HG03066 (cell line): Measurements from ENCODE around the gene NT5M.

ENCODE experiments used
- ATAC-seq: cut with Tn5 transposase; IDR thresholded peaks from one replicate; pipeline ENCODE4 v1.9.1; 2021; ENCODE audit warnings: low read depth; ENCODE audit not compliant: unreplicated experiment

The NT5M gene

GRCh38 chr17:17352836-17353624 lies 49.9 kb downstream of the NT5M start:
- no peak for ATAC-seq

DNA sequence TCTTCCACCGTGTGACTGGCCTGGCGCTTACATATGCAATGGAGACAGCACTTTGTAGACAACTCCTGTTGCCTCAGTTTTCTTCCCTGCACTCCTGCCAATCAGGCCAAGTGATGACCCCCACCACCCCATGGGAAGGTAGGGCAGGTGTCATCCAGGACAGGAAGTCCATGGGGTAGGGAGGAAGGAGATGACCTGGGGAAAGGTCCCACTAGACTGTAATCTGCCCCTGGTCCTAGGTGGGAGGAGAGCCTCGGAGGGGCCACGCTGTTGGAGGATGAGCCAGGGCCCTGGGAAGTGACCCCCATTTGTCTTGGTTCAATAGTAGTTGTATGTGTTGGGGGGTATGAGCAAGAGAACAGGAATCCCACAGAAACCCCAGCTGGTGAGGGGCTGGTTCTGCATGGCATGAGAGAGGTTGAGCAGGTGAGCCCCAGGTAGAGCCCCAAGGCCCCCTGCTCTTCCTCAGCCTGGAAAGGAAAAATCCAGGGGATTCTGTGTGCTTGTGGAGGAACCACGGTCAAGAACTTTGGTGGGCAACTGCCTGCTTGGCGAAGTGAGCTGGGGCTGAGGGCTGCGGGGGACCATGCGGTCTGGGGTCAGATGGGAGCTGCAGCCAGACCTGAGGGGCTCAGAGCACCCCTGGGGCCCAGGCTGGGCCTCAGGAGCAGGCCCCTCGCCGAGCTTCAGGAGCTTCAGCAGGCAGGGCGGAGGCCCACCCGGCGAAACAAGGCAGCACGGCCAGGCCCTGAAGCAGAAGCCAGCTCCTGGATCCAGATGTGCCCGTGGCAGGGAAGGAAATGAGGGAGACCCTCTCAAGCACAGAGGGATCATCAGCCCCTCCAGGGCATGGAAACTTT lies 50.7 kb downstream of the NT5M start:
- ATAC-seq, result no peak

DNA sequence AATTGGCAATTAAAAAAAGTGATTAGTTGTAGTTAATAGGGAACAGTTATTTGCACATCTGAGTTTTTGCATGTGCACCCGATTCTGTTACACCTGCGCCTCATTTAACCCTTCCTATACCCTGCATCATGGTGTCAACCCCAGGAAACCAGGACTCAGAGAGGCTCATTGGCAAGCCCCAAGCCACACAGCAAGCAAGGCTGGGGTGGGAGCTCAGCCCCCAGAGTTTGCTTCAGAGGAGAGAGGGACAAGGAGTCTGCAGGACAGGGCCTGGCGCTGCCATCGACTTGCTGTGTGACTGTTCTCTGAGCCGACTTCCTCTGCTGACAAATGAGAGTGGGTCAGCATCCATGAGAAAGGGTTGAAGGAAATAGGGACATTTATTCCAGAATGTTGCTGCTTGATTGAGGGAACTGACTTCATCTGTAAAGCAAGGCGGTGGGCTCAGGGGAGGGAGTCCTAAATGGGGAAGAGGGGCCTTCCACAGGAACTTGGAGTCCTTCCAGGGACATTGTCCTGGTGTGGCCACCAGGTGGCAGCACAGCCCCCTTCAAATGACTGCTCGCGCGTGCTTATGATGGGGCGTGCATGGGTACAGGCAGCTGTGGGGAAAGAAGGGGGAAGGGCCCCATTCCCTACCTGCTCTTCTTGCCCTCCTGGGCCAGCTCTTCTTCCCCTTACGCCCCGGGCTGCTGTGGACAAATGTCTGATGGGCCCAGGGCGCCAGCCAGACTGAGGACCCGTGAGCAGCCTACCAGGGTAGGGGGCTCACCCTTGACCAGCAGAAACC lies 51.6 kb downstream of the NT5M start:
- ATAC-seq, result no peak

GRCh38 chr17:17355426-17355825 lies 52.3 kb downstream of the NT5M start:
- no peak for ATAC-seq

- ATAC-seq, result no peak
Measured at GRCh38 chr17:17356149-17356930, 53.2 kb downstream of the NT5M start.

- no peak for ATAC-seq
Measured at GRCh38 chr17:17356931-17357270, 53.7 kb downstream of the NT5M start.

DNA sequence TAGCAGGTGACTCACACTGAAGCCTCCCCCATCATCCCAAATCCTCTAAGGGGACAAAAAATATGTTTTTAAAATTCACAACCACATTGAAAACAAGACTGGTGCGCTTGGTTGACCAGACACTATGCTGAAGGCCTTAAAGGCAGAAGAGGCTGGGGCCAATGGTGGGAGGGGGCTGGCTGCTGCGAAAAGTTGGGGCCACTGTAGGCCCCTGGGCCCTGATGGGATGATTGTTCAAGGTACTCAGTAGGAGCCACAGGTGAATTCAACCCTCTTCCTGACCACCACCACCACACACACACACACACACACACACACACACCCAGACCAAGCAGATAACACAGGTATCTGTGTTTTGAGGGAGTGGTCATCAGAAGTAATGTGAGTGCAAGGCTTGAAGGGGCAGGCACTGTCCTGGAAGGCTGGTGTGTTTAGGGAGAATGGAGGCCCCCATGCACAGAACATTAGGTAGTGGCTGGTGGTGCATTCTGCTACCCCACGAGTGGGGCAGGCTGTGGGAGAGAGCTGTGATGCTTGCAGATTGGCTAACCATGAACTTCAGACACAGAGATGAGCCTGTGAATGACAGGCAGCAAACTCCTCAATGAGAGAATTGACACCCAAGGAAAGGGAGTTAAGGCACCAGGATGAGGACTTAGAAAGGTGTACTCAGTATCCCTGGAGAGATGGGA lies 55.0 kb downstream of the NT5M start:
- ATAC-seq, result no peak

DNA sequence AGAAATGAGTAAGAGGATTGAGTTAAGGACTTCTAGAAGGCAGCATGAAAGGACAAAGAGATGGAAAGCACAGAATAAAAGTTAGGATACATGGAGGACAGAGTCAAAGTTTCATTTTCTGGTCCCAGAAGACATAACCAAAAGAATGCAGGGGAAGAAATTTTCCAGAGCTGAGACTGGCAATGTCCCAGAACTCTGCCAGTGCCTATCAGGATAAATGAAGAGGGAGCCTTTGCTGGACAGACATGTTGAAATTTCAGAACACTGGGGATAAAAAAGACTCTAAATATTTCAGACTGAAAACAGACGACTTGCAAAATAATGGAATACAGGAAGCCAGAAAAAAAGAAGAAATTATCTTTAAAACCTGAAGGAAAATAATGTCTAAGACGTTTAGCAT lies 55.7 kb downstream of the NT5M start:
- no peak for ATAC-seq

DNA sequence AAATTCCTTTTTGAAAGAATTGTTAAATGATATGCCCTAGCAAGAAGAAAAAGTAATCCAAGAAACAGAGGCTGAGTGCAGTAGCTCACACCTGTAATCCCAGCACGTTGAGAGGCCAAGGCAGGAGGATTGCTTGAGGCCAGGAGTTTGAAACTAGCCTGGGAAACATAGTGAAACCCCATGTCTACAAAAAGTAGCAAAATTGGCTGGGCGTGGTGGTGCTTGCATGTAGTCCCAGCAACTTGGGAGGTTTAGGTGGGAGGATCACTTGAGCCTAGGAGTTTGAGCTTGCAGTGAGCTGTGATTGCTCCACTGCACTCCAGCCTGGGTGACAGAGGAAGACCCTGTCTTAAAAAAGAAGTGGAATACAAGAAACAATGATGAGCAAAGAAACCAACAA lies 56.1 kb downstream of the NT5M start:
- no peak for ATAC-seq

GRCh38 chr17:17360087-17360730 lies 57.0 kb downstream of the NT5M start:
- no peak for ATAC-seq

DNA sequence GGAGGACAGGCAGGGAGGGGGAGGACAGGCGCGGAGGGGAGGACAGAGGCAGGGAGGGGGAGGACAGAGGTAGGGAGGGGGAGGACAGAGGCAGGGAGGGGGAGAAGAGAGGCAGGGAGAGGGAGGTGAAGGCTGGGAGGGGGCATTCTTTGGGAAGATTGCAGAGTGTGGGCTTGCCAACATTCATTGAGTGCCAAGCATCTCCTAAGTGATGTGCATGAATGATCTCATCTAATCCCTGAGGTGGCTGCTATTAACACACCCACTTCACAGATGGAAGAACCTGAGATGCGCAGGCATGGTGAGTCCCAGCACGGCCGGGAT lies 58.3 kb downstream of the NT5M start:
- no peak for ATAC-seq

- ATAC-seq, result no peak
Measured at GRCh38 chr17:17361867-17362539, 58.8 kb downstream of the NT5M start.

DNA sequence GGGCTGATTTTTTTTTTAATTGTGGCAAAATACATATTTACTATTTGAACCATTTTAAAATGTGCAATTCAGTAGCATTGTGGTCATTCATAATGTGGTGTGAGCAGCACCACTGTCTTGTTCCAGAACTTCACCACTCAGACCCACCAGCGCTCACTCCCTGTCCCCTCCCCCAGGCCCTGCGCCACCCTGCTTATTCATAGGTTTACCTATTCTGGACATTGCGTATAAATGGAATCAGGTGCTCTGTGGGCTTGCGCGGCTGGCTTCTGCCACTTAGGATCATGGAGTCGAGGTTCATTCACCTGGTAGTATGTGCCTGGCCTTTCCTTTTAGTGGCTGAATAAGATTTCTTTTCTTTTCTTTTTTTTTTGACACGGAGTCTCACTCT lies 59.4 kb downstream of the NT5M start:
- no peak for ATAC-seq

- no peak for ATAC-seq
Measured at GRCh38 chr17:17363638-17364337, 60.6 kb downstream of the NT5M start.

DNA sequence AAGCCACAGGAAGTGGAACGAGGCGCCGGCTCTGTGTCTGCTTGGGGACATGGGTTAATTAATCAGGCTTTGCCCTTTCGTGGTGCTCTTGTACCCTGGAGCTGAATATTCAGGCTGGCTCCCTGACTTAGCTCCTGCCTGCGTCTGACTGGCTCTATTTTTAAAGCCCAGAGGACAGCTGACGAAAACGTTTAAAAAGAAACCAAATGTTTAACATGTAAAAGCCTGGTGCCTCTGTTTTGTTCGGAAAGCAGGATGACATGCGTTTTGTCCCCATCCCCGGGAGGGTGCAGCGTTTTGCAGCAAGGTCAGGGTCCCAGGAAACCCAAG lies 61.1 kb downstream of the NT5M start:
- ATAC-seq, result no peak

- ATAC-seq, result no peak
Measured at GRCh38 chr17:17365476-17366110, 62.4 kb downstream of the NT5M start.

GRCh38 chr17:17366235-17366634 lies 63.1 kb downstream of the NT5M start:
- no peak for ATAC-seq
